Stimulated activated CD8-positive, alpha-beta memory T cell treated with anti-CD3 and anti-CD28 coated beads, Interleukin-15, amount 100 ng/mL, for 4 hours (primary cell): Measurements from ENCODE around the gene USP3.

ENCODE experiments used
- DNase-seq, 2 donors: peaks; one replicate each; pipeline ENCODE4 v3.0.0-alpha.2; 2020; ENCODE audit warnings: low read depth in 2 of 2

USP3 gene

DNA sequence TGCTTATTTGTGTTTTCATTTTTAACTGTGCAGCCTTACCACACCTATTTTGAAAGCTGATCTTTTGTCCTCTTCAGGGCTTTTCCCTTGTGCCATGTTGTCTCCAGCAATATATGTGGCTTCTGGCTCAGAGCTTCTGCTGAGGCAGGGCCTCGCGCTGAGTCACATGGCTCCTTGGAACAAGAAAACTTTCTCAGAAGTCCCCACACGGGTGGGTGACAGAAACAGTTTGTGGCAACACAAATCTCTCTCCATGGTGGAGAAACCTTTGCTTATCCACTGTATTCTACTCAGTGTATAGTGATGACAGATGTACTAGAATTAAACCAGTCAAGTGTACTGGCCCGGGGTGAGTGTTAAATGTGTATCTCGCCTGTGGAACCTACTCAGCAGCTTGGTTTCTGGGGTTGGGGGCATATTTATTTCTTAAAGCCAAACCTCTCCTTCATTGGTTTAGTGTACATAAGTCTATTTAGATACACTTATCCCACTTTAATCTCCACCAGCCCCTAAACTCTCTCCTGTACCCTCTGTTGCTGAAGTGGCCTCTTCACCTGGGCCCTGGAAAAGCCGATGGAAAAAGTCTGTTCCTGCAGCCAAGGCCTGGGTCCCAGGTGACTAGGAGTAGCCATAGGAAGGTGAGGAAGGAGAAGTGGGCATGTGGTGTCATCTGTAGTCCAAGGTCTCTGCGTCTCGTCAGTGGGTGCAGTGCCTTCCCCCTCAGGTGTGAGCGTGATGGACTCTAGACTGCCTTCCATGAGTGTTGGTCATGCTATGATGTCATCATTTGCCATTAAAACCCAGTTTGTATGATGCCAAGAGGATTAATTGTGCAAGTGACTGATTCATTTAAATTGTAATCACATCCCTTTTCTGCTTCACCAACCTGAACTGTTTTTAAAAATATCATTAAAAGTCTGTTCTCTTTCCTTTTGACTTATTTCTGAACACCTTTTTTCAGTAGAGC is 89.6 kb downstream of the USP3 start:
- no peak for DNase-seq

DNA sequence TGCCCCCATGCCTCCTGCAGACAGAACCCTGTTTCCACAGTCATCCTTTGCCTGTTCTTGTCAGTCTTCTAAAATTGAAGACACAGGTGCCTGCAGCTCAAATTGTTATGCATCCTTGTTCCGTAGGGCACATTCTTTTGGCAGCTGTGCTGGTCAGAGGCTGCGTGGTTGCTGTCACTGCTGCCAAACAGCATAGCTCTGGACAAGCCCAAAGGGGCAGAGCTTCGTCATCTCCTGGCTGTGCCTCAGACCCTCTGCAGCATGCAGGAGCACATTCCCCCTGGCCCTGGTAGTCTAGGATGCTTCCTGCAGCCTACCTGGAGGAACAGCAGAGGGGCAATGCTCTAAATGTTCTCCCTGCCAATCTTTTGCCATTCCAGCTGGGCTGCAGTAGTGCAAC is 90.7 kb downstream of the USP3 start:
- DNase-seq, result no peak

DNA sequence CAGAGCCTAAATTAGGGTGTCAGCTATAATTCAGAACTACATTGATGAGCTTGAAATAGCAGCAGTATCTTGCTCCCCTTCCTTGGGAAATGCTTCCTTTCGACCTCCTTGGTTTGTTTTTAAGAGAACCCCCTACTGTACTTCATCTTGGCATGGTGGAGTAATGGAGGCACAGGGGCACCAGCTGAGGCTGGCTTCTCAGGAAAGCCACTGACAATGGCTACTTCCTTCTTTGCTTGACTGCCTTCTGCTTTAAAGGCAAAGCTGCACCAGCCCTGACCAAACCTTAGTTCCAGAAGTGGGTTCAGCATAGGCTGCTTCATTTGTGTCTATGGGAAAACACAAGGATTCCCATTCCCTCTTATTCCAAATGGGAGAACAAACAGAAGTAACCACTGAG is 91.3 kb downstream of the USP3 start:
- no peak for DNase-seq

DNA sequence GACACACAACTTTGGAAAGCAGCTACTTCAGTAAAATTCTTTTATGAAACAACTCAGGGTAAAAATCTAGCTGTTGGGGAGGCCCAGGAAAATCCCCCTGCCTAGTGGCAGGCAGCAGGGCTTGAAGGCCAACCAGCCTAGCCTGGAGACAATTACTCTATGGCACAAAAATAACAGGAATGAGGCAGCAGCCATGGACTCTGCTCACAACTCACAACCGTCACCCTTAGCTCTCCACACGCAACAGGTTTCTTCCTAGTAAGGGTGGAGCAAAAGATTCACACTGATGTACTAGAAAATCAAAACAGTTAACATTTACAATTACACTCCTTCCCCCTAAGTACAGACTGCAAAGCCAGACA is 92.3 kb downstream of the USP3 start:
- DNase-seq, result no peak

DNA sequence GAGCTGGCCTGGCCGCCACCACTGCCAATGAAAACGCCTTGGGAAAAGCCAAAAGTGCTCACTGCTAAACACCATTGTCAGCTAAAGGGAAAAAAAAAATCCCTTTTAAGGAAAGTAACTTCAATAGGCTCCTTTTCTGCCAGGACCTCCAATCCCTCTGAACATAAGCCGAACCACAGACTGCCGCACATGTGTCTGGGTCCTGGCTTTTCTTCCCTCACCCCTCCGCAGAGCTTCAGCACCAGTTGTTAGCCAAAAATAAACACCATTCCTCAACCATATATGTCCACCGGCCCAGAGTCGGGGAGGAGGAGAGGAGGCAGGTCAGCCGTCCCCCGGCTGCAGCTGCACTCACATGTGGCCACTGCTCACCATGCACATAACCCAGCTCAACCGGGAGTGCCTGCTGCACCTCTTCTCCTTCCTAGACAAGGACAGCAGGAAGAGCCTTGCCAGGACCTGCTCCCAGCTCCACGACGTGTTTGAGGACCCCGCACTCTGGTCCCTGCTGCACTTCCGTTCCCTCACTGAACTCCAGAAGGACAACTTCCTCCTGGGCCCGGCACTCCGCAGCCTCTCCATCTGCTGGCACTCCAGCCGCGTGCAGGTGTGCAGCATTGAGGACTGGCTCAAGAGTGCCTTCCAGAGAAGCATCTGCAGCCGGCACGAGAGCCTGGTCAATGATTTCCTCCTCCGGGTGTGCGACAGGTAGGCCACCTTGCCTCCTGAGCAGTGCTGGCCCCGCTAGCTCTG is 92.8 kb downstream of the USP3 start, which contains the start of gene FBXL22:
Gene FBXL22, plus strand, starts transcription at position 350 of the 753 bp plus-strand sequence. Its CDS starts 6 bp downstream, at position 356.
- no peak for DNase-seq

DNA sequence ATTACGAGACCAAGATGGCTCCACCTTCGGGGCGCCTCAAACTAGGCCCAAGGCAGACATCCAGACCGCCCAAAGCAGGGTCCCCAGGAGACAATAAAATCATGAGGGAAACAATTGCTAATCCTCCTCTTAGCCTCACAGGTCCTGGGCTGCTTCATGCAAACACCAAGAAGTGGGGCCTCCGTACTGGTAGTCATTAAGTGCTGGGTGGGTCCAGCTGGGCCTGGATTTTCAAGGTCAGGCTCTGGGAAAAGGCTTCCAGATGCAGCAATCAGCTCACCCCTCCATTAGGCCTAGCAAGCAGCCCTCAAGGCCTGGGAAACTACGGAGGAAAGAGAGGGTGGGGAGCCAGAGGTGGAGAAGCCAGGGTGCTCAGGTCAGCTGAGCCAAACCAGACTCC is 93.4 kb downstream of the USP3 start:
- DNase-seq, result no peak

DNA sequence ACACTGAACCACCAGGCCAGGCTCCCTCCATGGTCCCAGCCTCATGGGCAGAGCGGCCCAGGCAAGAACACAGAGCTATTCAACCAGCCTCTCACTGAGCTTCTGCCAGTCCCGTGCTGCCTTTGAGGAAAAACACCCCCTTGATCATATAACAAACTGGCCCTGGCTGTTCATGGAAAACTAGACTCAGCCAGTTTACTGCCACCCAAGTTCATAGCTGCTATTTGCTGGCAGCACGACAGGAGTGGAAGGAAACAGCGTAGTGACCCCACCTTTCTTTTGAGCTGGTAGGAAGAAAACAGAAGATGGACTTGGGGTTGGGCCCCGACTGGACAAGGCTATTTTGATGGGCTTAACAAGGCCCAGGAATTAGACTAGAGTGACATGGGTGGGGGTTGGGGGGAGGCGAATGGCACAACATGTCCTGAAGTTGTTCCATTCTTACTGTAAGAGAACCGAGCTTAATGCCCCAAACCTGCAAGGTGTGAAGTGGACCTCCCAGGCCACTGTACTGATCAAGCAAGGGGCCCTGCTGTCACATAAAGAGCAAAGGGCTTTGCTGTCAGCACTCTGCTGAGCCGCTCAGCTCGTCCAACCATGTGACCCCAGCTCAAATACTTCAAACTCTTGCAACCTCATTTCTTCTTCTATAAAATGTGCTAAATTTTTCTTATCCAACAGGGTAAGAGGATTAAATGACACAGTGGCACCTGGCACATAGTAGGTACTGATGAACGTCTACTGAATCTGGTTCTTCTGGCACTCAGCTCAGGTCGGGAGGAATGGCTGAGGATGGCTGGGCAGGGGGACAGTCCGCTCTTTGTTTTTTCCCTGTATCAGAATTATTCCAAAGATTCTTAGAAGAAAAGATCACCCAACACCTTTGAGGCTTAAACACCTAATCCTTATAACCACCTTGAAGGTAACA is 94.3 kb downstream of the USP3 start:
- DNase-seq, result no peak

DNA sequence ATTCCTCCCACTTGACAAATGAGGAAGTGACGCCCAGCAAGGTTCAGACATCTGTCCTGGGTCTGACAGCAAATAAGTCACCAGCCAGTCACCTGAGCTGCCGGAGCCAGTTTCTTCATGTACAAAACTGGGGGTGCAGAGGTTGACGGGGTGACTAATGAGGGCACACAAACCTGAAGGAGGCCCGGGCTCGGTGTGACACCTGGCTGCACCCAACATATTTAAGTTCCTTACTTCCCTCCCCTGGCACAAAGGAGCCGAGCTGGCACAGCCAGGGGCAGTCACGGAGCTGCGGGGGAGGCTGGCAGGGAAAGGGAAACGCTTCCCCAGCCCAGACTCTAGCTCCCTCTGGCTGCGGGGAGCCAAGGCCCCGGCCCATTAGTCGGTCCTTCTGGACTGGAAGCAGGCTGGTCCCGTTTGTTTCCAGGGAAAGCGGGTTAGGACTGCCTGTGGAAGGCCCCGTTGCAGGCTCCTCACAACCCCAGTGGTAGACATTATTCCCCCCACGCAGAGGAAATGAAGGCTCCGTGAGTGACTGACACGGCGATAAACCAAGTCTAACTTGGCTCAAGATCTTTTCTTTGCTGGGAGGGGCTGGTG is 95.1 kb downstream of the USP3 start:
- DNase-seq, result no peak

DNA sequence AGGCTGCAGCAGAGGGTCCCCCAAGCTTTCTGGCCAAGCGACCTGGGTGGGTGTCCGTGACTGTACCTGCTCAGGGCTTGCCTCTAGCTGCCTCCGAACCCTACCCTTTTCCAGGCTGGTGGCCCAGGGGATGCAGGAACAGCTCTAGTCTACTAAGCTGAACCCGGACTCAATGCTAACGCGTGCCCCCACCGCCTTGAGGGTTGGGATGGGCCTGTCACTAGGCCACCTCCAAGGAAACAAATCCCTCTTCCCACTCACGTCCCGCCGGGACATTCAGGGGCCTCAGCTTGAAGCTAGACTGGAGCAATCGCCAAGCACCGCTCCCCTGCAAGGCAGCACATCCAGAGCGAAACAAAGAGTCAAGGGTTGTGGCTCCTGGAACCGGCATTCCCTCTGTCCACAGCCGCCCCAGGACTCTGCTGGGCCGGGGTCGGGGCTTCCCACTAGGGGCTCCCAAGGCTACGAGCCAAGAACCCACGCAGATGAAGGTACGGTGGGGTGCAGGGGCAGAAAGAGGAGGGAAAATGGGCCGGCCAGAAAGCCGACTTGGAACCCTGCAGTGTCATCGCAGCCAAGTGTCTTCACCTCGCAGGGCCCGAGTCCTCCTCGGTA is 95.7 kb downstream of the USP3 start:
- no peak for DNase-seq

DNA sequence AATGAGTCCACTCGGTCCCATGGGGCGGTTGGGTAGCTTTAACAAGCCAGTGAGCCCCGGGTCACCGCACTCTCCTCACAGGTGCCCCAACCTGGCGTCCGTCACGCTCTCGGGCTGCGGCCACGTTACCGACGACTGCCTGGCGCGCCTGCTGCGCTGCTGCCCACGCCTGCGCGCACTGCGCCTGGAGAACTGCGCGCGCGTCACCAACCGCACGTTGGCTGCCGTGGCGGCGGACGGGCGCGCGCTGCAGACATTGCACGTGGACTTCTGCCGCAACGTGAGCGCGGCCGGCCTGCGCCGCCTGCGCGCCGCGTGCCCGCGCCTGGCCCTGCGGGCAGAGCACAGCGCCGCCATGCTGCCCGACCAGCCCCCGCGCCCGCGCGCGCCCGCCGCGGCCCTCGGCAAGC is 96.2 kb downstream of the USP3 start:
- peak; percentile 81 to 85 for DNase-seq

DNA sequence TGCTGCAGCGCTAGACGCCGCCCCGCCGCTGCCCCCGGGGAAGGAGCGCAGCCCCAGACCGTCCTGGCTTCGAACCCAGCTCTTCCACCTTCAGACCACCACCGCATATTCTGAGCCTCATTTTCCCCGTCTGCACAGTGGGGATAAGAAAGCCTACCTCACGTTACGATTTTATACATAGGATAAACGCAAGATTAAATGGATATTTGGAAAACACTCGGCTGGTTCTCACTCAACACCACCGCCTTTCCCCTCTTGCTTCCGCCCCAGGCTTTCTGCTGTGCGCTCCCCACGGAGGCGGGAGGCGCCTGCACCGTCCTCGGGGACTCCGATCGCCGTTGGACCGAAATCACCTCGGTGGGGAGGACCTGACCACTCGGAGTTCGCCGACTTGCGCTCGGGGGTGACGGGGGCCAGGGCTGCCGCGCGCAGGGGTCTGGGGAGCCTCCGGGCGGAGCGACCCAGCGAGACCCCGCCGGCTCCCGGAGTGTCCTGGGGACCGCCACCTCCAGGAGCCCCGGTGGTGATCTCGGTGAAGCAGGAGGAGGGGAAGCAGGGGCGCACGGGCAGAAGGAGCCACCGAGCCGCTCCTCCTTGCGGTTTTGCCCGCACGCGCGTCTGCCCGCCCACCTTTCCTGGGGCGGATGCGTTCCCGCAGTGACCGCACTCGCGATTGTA is 96.8 kb downstream of the USP3 start:
- DNase-seq, result no peak

DNA sequence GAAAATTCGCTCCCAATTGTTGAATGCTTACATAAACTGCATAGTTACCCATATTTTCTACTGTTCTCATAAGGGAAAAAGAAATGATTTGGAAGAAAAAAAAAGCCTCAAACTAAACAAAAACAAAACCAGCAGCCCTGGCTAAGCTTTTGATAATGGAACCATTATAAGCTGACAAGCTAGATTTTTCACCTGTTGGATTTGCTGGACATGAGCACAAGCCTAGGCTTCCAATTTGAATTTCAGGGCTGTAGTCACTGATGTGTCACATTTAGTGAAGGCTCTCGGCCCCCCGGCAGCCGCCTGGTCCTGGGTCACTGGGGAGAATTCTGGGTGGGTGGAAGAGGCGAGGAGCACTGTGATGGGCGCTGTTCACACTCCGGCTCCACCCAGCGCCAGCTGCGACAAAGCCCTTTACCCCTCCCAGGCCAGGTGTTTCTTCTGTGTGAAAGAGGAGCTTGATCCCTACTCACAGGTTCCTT is 97.4 kb downstream of the USP3 start:
- DNase-seq, result no peak

DNA sequence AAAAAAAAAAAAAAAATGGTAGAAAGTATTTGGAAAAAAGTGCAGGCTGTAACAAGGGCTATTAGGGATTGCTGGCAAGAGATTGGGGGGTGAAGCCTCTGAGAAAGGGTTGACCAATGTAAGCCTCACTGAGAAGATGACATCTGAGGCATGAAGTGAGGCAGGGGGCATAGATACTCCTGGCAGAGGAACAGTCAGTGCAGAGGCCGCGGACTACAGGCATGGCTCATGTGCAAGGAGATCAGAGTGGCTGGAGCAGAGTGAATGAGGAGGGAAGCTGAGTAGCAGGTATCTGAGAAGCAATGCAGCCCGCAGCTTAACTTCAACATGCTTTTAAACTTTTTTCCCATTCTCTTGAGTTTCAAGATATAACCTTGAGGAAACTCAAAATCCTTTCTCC is 98.2 kb downstream of the USP3 start:
- no peak for DNase-seq

DNA sequence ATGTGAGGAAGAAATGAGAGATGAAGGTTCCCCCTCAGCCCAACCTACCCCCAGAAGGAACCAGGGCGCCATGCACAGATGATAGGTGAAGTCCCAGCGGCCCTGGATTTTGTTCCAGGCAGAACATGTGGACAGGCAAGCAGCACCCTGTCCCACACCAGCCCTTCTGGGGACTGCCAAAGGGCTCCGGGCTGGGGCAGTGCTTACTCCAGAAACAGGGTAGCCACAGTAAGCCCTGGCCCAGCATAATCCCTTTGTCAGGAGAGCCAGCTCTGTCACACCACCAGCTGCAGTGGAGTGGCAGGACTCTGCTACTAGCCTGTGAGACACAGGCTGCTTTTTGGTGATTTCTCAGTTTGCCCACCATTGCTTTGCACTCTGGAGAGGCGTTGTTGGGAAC is 99.1 kb downstream of the USP3 start:
- no peak for DNase-seq

DNA sequence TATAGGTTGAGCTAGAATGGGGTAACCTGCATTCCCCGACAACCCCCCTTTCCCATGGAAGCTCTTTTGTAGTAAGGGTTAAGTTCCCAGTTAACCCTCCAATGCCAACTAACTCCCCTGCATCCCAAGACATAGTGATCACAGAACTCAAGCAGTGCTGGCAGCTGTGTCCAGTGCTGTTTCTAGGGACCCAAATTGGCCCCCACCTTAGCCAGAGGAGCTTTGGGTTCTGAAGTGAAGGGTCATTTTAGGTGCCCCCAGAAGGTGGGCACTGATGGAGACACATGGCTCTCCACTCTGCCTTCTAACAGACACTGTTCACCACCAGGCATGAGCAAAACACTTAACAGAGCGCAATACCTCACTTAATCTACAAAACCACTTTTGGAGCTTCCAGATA is 99.9 kb downstream of the USP3 start:
- no peak for DNase-seq

DNA sequence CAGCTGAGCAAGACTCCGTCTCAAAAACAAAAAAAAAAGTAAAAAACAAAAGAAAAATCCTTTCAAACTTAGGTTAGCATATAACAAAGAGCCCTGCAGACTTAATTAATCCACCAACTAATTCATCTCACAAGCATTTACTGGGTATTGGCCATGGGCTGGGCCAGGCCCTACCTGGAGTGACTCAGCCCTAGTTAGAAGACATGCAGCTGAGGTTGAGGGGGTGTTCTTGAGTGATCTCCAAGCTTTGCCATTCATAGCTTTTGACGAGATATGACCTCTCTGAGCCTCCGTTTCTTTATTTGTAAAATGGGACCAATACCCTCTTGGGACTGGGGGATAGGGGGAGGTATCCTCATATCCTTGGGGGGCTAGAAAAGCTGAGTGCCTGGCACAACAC is 100.6 kb downstream of the USP3 start:
- DNase-seq, result no peak

DNA sequence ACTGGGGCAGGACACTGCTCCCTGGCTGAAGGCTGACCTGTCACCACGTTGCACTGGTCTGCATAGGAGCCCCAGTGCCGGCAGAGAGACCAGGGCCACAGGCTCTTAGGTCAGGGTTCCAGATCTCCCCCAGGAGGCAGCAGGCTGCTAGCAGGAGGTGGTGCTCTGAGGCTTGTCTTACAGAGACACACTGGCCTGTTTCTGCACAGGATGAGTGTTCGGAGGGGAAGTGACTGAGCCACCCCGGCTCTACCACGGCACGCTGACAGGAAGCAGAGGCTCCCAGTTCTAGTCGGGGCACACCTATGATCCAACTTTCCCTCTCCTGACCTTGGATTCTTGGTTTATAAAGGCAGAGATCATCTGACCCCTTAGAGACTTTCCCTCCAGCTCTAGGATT is 101.4 kb downstream of the USP3 start:
- DNase-seq, result no peak

DNA sequence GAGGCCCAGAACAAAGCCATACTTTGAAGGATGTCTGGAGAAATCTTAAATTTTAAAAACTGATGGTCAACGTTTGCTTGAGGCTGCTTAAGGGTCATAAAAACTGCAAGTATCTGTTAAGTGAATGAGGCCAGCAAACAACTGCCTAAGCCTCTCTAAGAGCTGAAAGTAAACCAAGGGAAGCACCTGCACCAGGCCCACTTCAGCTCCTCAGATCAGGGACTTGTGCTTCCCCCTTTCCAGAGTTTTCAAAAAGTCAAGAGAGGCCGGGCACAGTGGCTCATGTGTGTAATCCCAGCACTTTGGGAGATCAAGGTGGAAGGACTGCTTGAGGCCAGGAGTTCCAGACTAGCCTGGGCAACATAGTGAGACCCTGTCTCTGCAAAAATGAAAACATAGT is 101.9 kb downstream of the USP3 start:
- no peak for DNase-seq

DNA sequence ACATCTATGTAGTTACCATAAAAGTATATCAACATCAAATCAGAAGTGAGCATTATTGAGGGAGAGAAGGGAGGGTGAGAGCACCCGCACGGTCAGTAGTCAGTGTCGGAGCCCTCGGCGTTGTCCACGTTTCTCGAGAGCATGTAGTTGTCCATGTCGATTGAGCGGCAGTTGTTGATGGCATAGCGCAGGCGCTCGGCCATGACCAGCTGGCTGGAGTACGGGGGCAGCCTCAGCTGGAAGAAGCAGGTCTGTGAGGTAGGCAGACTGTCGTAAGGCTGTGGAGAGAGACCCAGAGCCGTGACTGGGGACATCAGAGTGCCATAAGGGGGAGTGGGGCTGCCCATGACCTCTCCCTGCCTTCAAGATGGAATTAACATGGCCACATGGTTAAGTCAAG is 104.6 kb downstream of the USP3 start:
- DNase-seq, result no peak

DNA sequence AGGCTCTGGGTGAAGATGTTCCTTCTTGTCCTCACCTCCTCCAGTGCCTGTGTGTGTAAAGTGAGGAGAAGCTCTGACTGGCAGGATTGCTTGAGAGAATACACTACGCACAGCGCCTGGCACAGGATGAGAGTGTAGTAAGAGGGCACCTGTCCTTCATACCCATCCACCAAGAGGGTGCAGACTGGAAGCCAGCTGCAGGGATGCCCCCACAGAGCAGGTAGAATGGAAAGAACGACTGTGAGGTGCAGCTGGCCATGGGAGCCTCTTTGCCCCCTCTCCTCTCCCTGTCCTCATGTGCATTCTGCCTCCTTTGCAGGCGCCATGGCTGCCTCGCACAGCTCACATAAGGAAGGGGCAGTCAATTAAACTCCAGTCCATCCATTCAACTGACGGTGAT is 105.1 kb downstream of the USP3 start:
- no peak for DNase-seq
